Breast epithelium (tissue), 4 donors: ENCODE data around the gene ANKS1A. TPM values are rescaled to one million over a fixed set of nuclear protein-coding genes. Genes with fewer than 3 reads are reported as not detected.

ENCODE experiments used
- DNase-seq, 2 donors: peaks; one replicate each; pipeline ENCODE4 v3.0.0-alpha.2; 2019; ENCODE audit warnings: low spot score in 2 of 2
- H3K27ac ChIP-seq, 2 donors: fragments of 200-600 bp; sonication (generic) in 1 of 2; one replicate each; pipeline ENCODE4 v1.5.1; 2016 to 2019; ENCODE audit warnings: mild to moderate bottlenecking in 1 of 2
- H3K27me3 ChIP-seq, 2 donors: fragments of 200-600 bp; sonication (generic) in 1 of 2; one replicate each; pipeline versions ENCODE4 v1.5.1 to v1.6.0; 2017 to 2019; ENCODE audit warnings: control low read depth in 1 of 2, mild to moderate bottlenecking in 1 of 2
- H3K36me3 ChIP-seq: fragments of 200-600 bp; one replicate; pipeline ENCODE4 v1.5.1; 2019
- H3K4me1 ChIP-seq, 2 donors: fragments of 200-600 bp; sonication (generic); one replicate each; pipeline ENCODE4 v1.5.1; 2016 to 2019; ENCODE audit warnings: control low read depth in 1 of 2
- H3K4me3 ChIP-seq, 3 donors: fragments of 200-600 bp; sonication (generic); 1 replicate in 2 of 3; 2 replicates in 1 of 3; pipeline ENCODE4 v1.5.1; 2016 to 2019; ENCODE audit warnings: mild to moderate bottlenecking in 3 of 3, moderate library complexity in 2 of 3
- H3K9me3 ChIP-seq, 2 donors: fragments of 200-600 bp; sonication (generic) in 1 of 2; one replicate each; pipeline ENCODE4 v1.5.1; 2016 to 2019; ENCODE audit warnings: control low read depth in 1 of 2
- CTCF ChIP-seq, 3 donors: fragments of 450-650 bp; IDR thresholded peaks; one replicate each; pipeline ENCODE4 v1.5.1; 2016 to 2017; ENCODE audit warnings: antibody characterized with exemption in 3 of 3, mild to moderate bottlenecking in 3 of 3, moderate library complexity in 3 of 3
- POLR2A ChIP-seq: fragments of 450-650 bp; IDR thresholded peaks from one replicate; pipeline ENCODE4 v1.6.1; 2016; ENCODE audit warnings: antibody characterized with exemption, mild to moderate bottlenecking, moderate library complexity
- POLR2AphosphoS5 ChIP-seq, 3 donors: sonication (generic); formaldehyde crosslinking; IDR thresholded peaks; one replicate each; pipeline ENCODE4 v1.6.1; 2017; ENCODE audit warnings: antibody characterized with exemption in 3 of 3
- intact Hi-C: fragments of 100-400 bp; cut with DNase I; formaldehyde crosslinking; loops from one replicate; pipeline ENCODE4 v1.15.1; 2023; ENCODE audit warnings: low total_unique reads
- total RNA-seq, 3 donors: library from RNA; depleted of rRNA; stranded (reverse); fragments of >200 nt; gene quantifications; one replicate each; pipeline ENCODE4 v1.1.0, GENCODE V29; 2016

Gene ANKS1A
- total RNA-seq, 3 donors from 2014 or later: 18.2 to 26.5 (median 23.4) TPM

GRCh38 chr6:34855463-34855862 lies 33.6 kb upstream of the ANKS1A start:
- DNase-seq: no peak
- intact Hi-C loops: no loop called here
- H3K36me3 ChIP-seq: no peaks in the 10 kb centered on the region

GRCh38 chr6:34858681-34859080 lies 30.4 kb upstream of the ANKS1A start:
- Histone ChIP-seq H3K27ac (no peak overlapping the region), H3K4me1 (no peaks in the 10 kb centered on the region), H3K36me3 (no peaks in the 10 kb centered on the region), H3K4me3 (no peak overlapping the region), H3K27me3 (no peaks in the 10 kb centered on the region), H3K9me3 (no peaks in the 10 kb centered on the region)
- TF ChIP-seq CTCF (IDR thresholded peaks at IDR 0.05): no peak
- TF ChIP-seq POLR2A: no peak
- no peak for TF ChIP-seq POLR2AphosphoS5 (IDR thresholded peaks at IDR 0.05)
- intact Hi-C loops: no loop called here
- DNase-seq: no peak

More at GRCh38 chr6:34855463-34855862, 33.6 kb upstream of the ANKS1A start:
- Histone ChIP-seq H3K27me3 (no peaks in the 10 kb centered on the region), H3K4me1 (no peaks in the 10 kb centered on the region), H3K27ac (no peak overlapping the region), H3K9me3 (no peaks in the 10 kb centered on the region), H3K4me3 (no peak overlapping the region)
- TF ChIP-seq POLR2AphosphoS5 (IDR thresholded peaks at IDR 0.05) (no peak), POLR2A (no peak), CTCF (IDR thresholded peaks at IDR 0.05) (no peak)

GRCh38 chr6:34859951-34860350 lies 29.1 kb upstream of the ANKS1A start:
- Histone ChIP-seq H3K9me3 (no peaks in the 10 kb centered on the region), H3K36me3 (no peaks in the 10 kb centered on the region), H3K27ac (no peak overlapping the region), H3K4me1 (no peaks in the 10 kb centered on the region), H3K27me3 (no peaks in the 10 kb centered on the region), H3K4me3 (no peak overlapping the region)
- DNase-seq: no peak
- intact Hi-C loops: no loop called here
- TF ChIP-seq POLR2AphosphoS5 (IDR thresholded peaks at IDR 0.05) (no peak), CTCF (IDR thresholded peaks at IDR 0.05) (no peak), POLR2A (no peak)

- Histone ChIP-seq H3K4me3 (no peak overlapping the region), H3K4me1 (no peaks in the 10 kb centered on the region), H3K27me3 (no peaks in the 10 kb centered on the region), H3K27ac (no peak overlapping the region), H3K9me3 (no peaks in the 10 kb centered on the region), H3K36me3 (no peaks in the 10 kb centered on the region)
- DNase-seq: no peak
- TF ChIP-seq CTCF (IDR thresholded peaks at IDR 0.05) (no peak), POLR2AphosphoS5 (IDR thresholded peaks at IDR 0.05) (no peak), POLR2A (no peak)
- intact Hi-C loops: no loop called here
These were observed 28.3 kb upstream of the ANKS1A start for GRCh38 chr6:34860776-34861175.

- Histone ChIP-seq H3K27me3 (no peaks in the 10 kb centered on the region), H3K4me3 (no peak overlapping the region), H3K27ac (no peak overlapping the region), H3K4me1 (no peaks in the 10 kb centered on the region), H3K36me3 (no peaks in the 10 kb centered on the region), H3K9me3 (no peaks in the 10 kb centered on the region)
- no peak for TF ChIP-seq POLR2A
- no peak for TF ChIP-seq POLR2AphosphoS5 (IDR thresholded peaks at IDR 0.05)
- no peak for TF ChIP-seq CTCF (IDR thresholded peaks at IDR 0.05)
- no peak for DNase-seq
- intact Hi-C loops: no loop called here
These were observed 25.0 kb upstream of the ANKS1A start for GRCh38 chr6:34864007-34864406.
